ENCODE measurements around the gene ARHGAP45. TPM values are rescaled to one million over a fixed set of nuclear protein-coding genes. Genes with fewer than 3 reads are reported as not detected.
A peak's percentile ranks its signal among the peaks of the same experiment; 100 is the strongest.
"Not testable (repeated sequence)": the region's sequence is repeated elsewhere in the genome, so short reads cannot be mapped to it uniquely, and the experiment has no call there.

The ARHGAP45 gene
- total RNA-seq, 1 donor from 2014 or later: 83.5 TPM

GRCh38 chr19:1126984-1127760, 60.2 kb downstream of the ARHGAP45 start:
- ATAC-seq (no peak), DNase-seq (peak; percentile 34)
- H3K9me3 ChIP-seq: no peaks in the 10 kb centered on the region
- H3K27ac ChIP-seq: peak overlapping the region; percentile 18
- H3K27me3 ChIP-seq (ENCODE audit: low read depth): no peaks in the 10 kb centered on the region
- peaks cover 66% of the 10 kb centered on the region for H3K36me3 ChIP-seq
- H3K4me1 ChIP-seq: peaks cover 53% of the 10 kb centered on the region
- TF ChIP-seq CTCF (IDR thresholded peaks at IDR 0.05): no peak
- intact Hi-C loops (cut with DNase I): no loop called here
- no peak overlapping the region for H3K4me3 ChIP-seq

DNA sequence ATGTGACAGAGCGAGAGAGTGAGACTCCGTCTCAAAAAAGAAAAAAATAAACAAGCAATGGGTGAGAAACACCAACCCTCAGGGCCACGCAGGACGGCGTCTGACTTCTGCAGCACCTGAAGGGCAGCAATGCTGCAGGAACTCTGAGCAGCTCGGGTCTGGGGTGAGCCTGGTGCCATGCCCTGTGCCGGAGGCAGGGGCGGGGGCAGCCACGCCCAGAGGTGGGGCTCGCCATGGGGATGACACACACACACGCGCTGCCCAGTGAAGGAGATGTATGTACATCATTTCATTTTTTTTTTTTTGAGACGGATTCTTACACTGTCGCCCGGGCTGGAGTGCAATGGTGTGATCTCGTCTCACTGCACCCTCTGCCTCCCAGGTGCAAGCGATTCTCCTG, 61.1 kb downstream of the ARHGAP45 start:
- intact Hi-C loops (cut with DNase I): no loop called here
- ATAC-seq (no peak), DNase-seq (no peak)
- no peak for TF ChIP-seq CTCF (IDR thresholded peaks at IDR 0.05)
- Histone ChIP-seq H3K27me3 (ENCODE audit: low read depth) (no peaks in the 10 kb centered on the region), H3K36me3 (peaks cover 57% of the 10 kb centered on the region), H3K27ac (no peak overlapping the region), H3K4me3 (no peak overlapping the region), H3K4me1 (peaks cover 62% of the 10 kb centered on the region), H3K9me3 (no peaks in the 10 kb centered on the region)

DNA sequence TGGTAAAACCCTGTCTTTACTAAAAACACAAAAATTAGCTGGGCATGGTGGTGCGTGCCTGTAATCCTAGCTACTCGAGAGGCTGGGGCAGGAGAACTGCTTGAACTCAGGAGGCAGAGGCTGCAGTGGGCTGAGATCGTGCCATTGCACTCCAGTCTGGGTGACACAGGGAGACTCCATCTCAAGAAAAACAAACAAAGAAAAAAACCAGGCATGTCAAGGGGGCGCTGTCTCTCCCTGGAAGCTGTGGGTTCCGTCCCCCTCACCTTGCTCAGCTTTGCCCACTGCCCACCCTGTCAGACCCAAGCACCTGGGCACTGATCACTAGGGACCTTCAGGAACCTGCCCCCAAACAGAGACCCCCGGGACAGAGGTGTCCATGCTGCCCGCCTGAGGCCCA, 62.1 kb downstream of the ARHGAP45 start:
- H3K4me3 ChIP-seq; H3K9me3 ChIP-seq; intact Hi-C loops (cut with DNase I); H3K27me3 ChIP-seq (ENCODE audit: low read depth); ATAC-seq; DNase-seq; H3K27ac ChIP-seq: not testable (repeated sequence)
- Histone ChIP-seq H3K4me1 (peaks cover 72% of the 10 kb centered on the region), H3K36me3 (peaks cover 47% of the 10 kb centered on the region)

GRCh38 chr19:1129535-1129934, 62.6 kb downstream of the ARHGAP45 start:
- H3K4me3 ChIP-seq: peak overlapping the region; percentile 85
- H3K9me3 ChIP-seq: no peaks in the 10 kb centered on the region
- peaks cover 77% of the 10 kb centered on the region for H3K4me1 ChIP-seq
- ATAC-seq: no peak
- intact Hi-C loops (cut with DNase I): no loop called here
- DNase-seq: no peak
- no peaks in the 10 kb centered on the region for H3K27me3 ChIP-seq (ENCODE audit: low read depth)
- no peak for TF ChIP-seq CTCF (IDR thresholded peaks at IDR 0.05)
- peaks cover 42% of the 10 kb centered on the region for H3K36me3 ChIP-seq
- no peak overlapping the region for H3K27ac ChIP-seq

DNA sequence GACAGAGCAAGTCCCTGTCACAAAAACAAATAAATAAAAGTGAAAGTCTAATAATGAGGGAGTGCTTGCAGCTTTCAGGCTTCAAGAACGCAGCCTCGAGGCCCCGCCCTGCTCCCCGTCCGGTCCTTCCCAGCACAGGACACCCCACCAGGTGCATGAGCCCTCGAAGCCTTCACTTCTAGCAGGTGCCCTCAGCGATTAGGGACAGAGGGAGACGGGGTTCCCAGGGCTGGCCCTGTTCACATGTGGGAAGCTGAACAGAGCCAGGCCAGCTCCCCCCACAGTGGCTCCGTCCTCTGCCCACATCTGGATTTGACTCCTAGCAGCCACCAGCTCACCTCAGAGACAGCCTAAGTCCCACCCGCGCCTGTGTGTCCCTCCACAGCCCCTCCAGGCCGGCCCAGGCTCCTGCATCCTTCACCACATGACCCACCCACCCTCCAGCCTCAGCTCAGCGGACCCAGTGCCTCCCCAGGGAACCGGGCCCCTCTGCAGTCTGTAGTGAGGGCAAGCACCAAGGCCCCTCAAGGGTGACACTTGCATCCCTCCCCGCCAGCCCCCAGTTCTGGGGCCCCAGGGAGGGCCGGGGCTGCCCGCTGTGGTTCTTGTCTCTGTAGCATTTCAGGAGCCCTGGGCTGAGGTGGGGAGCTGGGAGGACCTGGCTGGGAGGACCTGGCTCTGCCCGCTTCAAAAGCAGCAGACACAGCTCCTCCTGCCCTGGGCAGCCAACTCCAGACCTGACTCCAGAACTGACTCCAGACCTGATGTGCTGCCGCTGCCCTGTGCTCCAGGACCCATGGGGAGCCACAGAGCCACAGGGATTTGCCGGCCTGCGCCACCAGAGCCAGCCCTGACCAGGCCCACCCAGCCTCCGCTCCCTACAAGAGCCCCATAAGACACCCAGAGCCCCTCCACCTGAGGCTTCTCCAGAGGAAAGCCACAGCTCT, 64.1 kb downstream of the ARHGAP45 start:
- no peak for TF ChIP-seq CTCF (IDR thresholded peaks at IDR 0.05)
- Histone ChIP-seq H3K4me3 (peak overlapping the region; percentile 85), H3K27me3 (ENCODE audit: low read depth) (no peaks in the 10 kb centered on the region), H3K4me1 (peaks cover 90% of the 10 kb centered on the region), H3K9me3 (no peaks in the 10 kb centered on the region), H3K27ac (peak overlapping the region; percentile 97), H3K36me3 (peaks cover 36% of the 10 kb centered on the region)
- DNase-seq: no peak
- peak; percentile 0 to 1 for ATAC-seq
- intact Hi-C loops (cut with DNase I): no loop called here
